SK-N-MC (cell line): ENCODE measurements around the gene TGFA.

ENCODE experiments used
- EZH2 ChIP-seq: fragments of 200-600 bp; sonication (generic); IDR thresholded peaks from one replicate; pipeline ENCODE4 v1.6.1; 2017; ENCODE audit warnings: antibody characterized with exemption
- FOXP2 ChIP-seq: optimal IDR thresholded peaks from 2 replicates; pipeline ENCODE3; 2011; ENCODE audit warnings: mild to moderate bottlenecking, moderate library complexity; ENCODE audit not compliant: insufficient read depth; ENCODE audit errors: extremely low read length, control extremely low read depth
- POLR2AphosphoS5 ChIP-seq: IDR thresholded peaks from 2 replicates; pipeline ENCODE4 v1.6.1; 2012; ENCODE audit warnings: mild to moderate bottlenecking, low read depth, low read length, borderline replicate concordance

- TF ChIP-seq POLR2AphosphoS5 (no peak), EZH2 (no peak), FOXP2 (no peak)
These were observed 92.2 kb downstream of the TGFA start for GRCh38 chr2:70461414-70461813.
